ENCODE data around the gene NME5. TPM values are rescaled to one million over a fixed set of nuclear protein-coding genes. Genes with fewer than 3 reads are reported as not detected.

The NME5 gene
- total RNA-seq, 1 experiment from 2014 or later: 0.36 TPM

DNA sequence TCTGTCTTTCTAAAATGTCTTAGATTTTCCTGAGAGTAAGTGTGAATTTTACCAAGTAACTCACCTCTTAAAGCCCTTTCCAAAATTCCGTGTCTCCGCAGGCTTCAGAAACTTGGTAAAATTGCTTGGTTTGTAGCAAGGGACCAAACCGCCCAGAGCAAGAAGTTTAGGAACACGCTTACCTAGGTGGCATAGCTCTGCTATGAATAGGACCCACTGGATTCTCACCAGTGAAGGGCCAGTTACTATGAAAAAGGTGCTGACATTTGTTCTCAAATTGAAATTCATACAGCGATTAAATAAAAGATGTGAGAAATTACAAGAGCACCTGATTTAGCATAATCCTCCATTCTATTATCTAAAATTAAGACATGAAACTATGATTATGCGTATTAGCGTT, 6.7 kb downstream of the NME5 start:
- DNase-seq (ENCODE audit: low read depth): no peak

DNA sequence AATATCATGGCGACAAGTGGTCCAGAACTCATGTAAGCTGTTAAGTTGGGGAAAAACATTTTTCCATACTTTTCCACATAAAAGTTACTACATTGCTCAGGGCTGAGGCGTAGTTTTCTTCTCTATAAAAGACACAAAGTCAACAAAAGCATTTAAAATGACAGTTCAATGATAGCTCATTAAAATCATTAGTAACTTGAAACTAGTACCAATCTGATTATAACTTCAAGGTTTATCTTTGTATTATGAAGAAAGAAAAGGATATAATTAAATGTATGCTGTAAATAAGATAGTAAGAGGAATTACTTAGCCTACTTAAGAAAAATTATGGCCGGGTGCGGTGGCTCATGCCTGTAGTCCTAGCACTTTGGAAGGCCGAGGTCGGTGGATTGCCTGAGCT, 9.9 kb downstream of the NME5 start:
- DNase-seq (ENCODE audit: low read depth): no peak

DNA sequence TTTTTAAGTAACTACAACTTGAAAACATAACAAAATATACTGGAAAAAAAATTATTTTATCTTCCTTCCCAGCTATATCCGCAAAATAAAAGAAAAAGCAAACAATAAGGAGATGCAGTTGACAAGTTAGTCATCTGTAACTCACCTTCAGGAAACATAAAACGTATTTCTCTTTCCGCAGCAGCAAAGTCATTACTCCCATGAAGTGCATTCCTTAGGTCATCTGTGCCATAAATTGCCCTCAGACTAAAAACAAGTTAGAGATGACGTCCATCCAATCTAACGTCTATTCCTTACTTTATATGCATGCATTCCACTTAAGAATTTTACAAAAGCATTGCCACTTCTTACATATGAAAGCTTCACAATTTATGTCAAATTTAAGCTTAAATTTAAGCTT, 10.9 kb downstream of the NME5 start:
- no peak for DNase-seq (ENCODE audit: low read depth)

DNA sequence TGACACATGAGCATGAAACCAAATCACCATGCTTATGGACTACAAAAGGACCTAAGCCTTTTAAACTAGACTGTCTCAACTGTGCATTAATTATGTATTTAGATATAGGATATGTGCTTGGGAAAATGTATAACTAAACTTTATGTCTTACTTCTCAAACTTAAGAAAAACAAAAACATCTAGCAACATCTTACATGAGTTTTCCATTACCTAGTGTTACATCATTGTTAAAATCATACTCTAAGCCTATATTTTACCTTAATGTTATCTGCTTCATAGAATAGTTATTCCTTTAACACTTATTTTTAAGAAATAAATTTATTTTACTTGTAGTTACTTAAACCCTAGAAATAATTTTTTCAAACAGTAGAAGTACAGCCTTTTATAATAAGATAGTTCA, 24.0 kb downstream of the NME5 start:
- no peak for DNase-seq (ENCODE audit: low read depth)

DNA sequence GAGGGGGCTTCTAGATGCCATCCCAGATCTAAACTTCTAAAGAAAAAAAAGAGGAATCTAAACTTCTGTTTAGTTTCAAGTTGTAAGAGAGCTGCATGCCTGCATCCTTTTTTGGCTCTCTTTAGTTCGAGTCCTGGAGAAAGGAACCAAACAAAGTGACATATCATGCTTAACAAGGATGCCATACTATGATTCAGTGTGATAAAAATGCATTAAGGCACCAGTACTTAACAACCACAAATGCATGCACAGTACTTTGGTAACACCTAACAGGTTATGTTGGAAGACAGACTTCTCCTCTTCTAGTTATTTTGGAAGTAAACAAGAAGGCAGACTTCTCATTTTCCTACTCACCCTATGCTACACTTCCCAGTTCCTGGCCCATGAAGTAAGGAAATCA, 27.3 kb downstream of the NME5 start:
- no peak for DNase-seq (ENCODE audit: low read depth)

DNA sequence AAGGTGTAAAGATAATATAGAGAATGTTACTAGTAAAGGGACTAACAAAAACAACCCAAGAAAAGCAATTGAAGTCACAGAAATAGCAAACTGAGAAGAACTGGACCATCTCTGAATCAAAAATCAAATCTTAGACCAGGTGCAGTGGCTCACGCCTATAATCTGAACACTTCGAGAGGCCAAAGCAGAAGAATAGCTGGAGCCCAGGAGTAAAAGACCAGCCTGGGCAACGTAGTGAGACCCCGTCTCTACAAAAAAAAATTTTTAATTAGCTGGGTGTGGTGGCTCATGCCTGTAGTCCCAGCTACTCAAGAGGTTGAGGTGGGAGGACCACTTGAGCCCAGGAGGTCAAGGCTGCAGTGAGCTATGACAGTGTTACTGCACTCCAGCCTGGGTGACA, 28.0 kb downstream of the NME5 start:
- DNase-seq (ENCODE audit: low read depth): no peak

DNA sequence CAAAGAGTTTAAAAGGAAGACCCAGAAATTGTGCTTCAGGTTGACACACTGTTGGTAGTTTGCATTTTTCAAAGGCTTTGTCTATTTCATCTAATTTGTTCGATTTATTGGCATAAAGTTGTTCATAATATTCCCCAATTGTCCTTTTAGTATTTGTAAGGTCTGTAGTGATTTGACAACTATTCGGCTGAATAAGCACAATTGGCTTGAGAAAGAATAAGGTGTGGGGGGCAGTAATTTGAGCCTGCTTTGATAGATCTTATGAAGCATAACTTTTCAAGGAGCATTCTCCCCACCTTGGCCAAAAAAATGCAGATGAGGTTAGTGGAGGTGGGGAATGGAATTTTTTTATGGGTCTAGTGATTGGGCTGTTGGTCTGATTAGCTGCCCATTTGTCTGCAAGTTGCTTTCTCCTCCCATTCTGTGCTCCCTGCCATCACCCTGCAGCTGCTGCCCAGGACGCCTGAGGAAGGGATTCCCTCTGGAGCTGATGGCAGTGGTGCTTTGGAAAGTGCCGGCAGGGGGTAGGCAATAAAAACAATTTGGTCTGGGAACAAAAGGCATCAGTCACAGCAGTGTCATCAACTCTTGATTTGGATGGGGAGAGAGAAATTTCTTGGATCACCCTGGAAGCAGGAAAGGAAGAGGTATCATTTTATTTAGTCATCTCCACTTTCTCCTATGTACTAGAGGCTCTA, 28.8 kb downstream of the NME5 start:
- no peak for DNase-seq (ENCODE audit: low read depth)

DNA sequence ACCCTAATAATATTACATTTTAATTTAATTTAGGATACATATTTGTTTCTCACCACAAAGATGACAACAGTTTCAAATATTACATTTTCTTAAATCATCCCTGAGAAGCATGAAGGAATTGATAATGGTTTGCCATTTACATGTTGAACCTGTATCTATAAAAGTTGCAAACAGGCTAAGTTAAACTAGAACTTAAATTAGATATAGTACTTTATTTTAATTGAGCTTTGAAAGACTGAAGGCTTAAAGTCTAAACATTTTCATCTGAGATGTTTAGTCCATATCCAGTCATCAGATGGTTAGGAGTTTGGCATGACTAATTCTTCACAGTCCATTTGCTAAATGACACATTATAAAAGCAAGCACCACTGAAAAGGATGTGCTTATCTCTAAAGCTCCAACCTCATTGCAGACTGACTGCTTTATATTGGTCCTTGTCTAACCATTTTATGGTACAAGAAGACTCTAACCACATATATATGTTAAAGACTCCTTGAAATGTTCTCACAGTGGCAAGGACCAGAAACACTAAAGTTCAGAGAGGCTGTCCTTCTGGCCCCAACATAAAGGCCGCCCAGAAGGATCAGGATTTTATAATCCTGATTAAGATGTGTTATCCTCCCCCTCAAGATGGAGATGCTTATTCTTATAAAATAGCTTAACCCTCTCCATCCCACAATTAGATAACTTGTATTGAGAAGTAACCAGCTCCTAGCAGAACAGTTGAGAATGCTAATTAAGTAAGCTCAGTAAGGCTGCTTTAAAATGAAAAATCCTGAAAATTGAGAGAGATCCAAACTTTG, 29.6 kb downstream of the NME5 start:
- no peak for DNase-seq (ENCODE audit: low read depth)

DNA sequence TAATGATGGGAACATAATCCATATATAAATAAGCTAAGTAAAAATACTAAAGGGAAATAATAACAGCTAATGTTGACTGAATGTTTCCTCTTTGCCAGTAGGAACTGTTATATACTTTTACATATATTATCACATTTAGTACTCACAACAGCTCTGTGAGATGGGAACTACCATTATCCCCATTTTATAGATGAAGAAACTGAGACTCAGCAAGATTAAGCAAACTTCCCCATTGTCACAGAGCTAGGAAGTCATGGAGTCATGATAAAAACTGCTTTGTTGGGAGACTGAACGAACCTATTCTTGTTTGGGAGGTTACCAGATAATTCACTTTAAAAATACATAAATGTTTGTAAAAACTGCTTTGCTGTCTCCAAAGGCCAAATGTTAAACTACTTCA, 32.0 kb downstream of the NME5 start:
- DNase-seq (ENCODE audit: low read depth): no peak

DNA sequence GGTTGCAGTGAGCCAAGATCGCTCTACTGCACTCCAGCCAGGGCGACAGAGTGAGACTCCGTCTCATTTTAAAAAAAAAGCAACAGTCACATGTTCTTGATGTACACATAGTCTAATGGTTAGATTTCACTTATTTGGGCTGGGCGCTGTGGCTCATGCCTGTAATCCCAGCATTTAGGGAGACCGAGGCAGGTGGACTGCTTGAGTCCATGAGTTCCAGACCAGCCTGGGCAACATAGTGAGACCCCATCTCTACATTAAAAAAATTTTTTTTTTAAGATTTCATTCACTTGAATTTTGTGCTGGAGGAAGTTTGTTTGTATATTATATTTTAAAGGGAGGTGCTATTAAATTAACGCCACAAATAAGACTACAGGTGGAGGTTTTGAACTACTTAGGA, 33.5 kb downstream of the NME5 start:
- DNase-seq (ENCODE audit: low read depth): no peak

DNA sequence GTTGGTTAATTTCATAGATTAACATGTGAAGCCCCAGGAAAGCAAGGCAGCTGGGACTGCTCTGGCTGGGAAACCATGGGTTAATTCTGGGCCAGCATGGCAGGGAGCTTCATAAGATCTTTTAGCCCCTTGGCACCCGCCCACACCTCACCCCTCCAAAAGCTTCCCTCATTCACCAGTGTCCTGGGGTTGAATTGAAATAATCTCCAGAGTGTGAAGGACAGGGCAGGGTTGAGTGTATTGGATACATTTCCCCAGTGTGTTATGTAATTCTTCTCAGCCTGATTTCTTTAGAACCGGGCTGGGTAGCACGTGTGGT, 36.0 kb downstream of the NME5 start:
- DNase-seq (ENCODE audit: low read depth): no peak

DNA sequence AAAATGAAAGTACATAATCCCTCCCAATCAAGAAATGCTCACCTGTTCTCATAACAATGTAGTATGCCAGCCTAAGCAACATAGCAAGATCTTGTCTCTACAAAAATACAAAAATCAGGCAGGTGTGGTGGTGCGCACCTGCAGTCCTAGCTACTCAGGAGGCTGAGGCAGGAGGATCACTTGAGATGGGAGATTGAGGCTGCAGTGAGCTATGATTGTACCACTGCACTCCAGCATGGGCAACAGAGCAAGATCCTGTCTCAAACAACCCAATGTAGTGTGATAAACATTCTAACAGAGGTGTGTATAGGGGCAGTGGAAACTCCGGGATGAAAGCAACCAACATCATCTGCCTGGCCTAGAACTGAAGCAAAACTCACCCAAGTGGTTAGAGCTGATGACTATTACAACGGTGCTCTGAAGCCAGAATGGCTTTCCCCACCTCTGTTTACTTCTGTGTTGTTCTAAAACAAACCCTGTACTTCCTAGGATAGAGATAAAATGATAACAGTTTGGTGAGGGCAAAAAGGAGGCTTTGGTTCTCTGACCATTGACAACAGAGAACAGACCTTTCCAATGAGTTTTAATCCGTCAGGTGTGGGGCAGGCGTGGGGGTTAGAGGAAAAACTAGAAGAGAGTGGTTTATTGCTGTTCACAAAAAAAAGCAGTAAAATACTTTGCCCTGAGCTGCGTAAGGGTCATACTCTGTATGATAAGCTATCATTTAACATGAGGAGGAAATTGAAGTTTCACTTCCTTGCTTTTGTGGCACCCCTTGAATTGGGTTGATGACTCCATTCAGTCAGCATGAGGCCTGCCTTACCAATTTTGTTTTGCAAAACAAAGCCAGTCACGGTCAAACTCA, 36.5 kb downstream of the NME5 start:
- no peak for DNase-seq (ENCODE audit: low read depth)

DNA sequence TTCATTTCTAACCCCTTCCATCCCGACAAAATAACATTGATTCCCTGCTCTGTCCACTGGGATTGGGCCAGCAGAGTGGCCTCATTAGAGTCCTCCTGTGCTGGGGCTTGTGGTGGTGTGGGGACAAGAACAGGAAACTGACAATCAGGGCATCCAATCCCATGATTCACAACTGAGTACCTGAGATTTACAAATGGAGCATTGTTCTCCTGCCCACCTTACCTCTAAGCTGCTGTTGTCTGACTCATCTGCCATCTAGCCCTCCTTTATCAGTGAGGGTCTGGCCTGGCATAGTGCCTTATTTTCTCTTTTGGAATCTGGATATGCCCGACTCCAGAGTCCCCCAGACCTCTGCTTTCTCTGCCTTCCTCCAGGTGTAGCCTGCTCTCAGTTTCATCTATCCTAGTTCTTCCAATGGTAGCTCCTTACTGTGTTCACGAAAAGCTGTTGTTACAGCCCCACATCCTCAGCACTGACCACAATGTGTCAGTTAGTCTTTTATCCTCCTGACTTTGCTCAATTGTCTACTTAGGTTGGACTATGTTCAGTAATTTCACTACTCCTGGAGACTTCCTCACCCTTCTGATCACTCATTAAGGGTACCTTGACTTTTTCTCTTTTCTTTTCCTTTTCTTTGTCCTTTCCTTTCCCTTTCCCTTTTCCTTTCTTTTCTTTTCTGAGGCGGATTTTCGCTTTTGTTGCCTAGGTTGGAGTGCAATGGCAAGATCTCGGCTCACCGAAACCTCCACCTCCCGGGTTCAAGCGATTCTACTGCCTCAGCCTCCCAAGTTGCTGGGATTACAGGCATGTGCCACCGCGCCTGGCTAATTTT, 42.0 kb downstream of the NME5 start:
- DNase-seq (ENCODE audit: low read depth): no peak

DNA sequence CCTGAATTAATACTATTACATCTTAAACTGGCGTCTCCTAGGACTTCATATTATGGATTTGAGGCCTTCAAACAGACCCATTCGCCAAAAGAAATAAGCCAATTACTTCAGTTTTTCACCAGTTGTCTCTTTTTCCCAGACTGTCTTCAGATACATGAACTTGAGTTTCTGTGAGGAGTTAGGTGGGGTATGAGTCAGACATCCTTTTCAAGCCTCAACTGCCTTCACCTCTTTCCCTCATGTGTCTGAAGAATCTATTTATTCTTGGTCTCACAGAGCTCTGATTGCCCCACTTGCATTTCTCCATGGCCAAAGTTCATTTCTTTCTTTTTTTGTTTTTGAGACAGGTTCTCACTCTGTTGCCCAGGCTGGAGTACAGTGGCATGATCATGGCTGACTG, 42.9 kb downstream of the NME5 start:
- no peak for DNase-seq (ENCODE audit: low read depth)

DNA sequence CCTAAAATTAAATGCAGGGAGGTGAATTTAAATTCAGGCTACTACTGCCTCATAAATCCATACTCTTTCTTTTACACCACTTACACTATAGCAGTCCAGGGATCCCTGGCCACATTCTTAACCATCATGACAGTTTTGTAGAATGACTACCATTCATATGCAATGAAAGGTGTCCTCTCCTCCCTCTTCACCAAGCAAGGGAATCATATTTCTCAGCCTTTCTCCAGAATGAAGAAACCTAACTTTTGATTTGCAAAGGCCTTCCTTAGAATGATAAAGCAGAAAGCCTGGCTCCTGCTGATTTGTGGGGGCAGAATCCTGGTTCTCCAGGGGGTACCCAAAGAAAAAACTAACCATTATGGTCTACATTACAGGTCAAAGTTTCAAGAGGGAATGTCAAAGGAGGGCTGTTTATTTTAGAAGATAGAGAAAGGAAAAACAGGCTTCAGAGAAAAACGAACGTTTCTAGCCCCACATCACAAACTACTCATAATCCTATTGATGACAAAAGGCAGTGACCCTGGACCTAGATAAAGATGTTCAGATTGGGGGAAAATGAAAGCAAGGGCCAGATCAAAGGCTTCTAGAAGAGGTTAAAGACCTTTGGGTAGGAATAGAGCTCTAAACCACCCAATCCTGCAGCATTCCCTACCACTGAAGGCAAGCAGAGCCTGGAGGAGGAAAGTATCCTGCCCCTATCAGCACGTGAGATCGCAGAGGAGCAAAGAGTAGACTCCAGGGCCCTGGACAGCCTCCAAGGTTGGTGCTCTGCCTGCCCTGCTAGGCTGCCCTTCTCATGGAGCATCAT, 43.9 kb downstream of the NME5 start:
- DNase-seq (ENCODE audit: low read depth): no peak

DNA sequence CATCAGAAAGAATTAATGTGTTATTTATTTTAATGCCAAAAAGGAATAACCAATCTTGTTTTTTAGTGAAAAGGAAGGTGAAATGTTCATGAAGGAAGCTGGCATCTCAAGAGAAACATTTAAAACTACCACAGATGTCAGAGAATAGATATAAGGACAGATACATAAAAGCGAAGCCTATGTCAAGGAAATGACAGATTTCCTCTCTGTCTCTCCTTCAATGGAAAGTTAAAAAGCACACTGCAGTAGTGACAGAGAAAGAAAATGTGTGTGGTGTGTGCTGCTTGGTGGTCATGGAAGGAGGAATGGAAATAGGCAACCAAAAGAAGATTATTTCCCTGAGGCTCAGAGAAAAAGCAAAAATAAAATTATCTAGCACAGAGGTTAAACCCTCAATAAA, 46.2 kb downstream of the NME5 start:
- DNase-seq (ENCODE audit: low read depth): no peak

DNA sequence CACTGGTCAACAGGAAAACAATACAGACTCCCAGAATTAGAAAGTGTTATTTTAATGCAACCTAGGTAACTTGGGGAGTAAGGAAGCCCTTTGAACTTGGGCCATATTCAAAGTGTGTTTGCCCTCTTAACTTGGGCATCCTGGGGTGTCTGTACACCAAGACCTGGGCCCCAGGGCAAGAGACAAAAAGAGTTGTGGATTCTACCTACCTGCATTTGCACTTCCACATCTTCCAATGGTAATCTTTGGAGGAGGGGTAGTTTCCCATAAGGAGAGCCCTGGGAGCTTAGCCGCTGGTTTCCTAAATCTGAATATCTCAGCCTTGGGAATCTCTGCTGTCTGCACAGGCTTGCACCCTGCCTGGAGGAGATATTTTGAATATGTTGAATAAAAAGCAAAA, 46.9 kb downstream of the NME5 start:
- DNase-seq (ENCODE audit: low read depth): no peak

DNA sequence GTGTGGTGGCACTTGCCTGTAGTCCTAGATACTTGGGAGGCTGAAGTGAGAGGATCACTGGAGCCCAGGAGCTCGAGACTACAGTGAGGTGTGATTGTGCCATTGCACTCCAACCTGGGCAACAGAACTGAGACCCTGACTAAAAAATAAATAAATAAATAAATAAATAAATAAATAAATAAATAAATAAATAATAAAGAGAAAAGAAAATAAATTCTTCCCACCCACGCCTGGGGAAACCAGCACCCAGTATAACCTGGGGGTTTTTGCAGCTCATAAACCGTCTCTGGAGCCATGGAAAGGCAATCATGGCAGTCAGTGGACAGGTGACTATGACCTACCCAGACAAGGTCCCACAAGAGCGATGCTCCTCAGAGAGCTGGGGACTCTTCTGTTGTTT, 47.5 kb downstream of the NME5 start:
- no peak for DNase-seq (ENCODE audit: low read depth)

DNA sequence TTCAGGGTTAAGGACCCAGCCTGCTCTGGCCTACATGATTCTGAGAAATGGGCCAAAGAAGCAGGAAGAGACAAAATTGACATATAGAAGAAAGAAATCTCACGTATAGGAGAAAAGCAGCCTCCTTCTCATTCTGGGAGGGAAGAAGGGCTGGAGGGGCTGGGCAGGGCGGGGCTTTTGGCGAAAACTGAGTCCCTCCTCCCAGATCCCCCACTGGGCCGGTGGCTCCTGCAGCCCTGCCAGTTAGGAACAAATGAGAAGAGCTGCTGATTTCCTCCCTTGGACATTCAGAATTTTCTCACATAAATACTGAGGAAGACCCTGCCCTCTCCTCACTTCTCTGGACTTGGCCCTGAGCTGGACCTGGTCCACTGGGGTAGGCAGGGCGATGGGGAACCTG, 55.5 kb downstream of the NME5 start, which contains the start of gene WNT8A:
TSS of gene WNT8A (plus strand) at position 332 of the 400 bp plus-strand sequence. CDS start 95 bp downstream, outside the sequence.
- no peak for DNase-seq (ENCODE audit: low read depth)

DNA sequence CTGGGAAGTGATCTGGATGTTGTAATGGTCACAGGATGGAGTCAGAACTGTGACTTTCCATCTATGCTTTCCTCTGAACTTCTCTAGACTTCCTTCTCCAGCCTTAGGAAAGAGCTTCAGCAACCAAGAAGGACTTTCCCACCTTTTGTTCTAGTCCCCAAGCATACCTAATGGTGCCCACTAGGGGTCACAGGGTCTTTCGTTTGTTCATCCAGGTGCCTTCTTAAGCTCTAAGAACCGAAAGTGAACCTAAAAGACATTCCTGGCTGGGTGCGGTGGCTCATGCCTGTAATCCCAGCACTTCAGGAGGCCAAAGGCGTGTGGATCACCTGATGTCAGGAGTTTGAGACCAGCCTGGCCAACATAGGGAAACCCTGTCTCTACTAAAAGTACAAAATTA, 57.2 kb downstream of the NME5 start:
- DNase-seq (ENCODE audit: low read depth): no peak
